ENCODE results near the gene PAQR6.

The PAQR6 gene

GRCh38 chr1:156214024-156214748 is 33.7 kb downstream of the PAQR6 start:
- TF ChIP-seq CTCF (conservative IDR thresholded peaks at IDR 0.05; ENCODE audit: low read depth, low read length), result no peak
- DNase-seq (ENCODE audit: low read depth), result no peak
- H3K4me3 ChIP-seq (ENCODE audit: low read length), result peak overlapping the region; percentile 91

- DNase-seq (ENCODE audit: low read depth), result no peak
Observed at GRCh38 chr1:156213644-156213966, 34.3 kb downstream of the PAQR6 start.

GRCh38 chr1:156212833-156213643 is 34.8 kb downstream of the PAQR6 start, which contains the start of gene PMF1:
PMF1 (plus strand) TSS chr1:156213007; CDS start chr1:156213016, 9 bp downstream.
- DNase-seq (ENCODE audit: low read depth), result peak; percentile 87
- no peak for TF ChIP-seq CTCF (conservative IDR thresholded peaks at IDR 0.05; ENCODE audit: low read depth, low read length)
- H3K4me3 ChIP-seq (ENCODE audit: low read length), result peak within 1 kb of the TSS; percentile 91

More at GRCh38 chr1:156213644-156213966, 34.3 kb downstream of the PAQR6 start:
- peak overlapping the region; percentile 91 for H3K4me3 ChIP-seq (ENCODE audit: low read length)
- no peak for TF ChIP-seq CTCF (conservative IDR thresholded peaks at IDR 0.05; ENCODE audit: low read depth, low read length)

DNA sequence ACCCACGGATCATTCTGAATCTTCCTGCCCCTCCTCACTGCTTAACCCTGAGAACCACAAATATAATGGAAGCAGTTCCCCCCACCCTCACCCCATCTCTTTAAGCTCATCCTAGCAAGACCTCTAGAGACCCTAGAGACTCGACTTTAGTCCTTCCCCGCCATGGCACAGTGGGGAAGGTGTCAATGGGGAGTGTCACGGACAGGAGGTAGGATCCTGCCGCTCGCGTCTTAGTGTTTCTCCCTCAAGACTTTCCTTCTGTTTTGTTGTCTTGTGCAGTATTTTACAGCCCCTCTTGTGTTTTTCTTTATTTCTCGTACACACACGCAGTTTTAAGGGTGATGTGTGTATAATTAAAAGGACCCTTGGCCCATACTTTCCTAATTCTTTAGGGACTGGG is 35.7 kb downstream of the PAQR6 start:
- peak overlapping the region; percentile 91 for H3K4me3 ChIP-seq (ENCODE audit: low read length)
- no peak for TF ChIP-seq CTCF (conservative IDR thresholded peaks at IDR 0.05; ENCODE audit: low read depth, low read length)

GRCh38 chr1:156211243-156211642 is 36.6 kb downstream of the PAQR6 start:
- DNase-seq (ENCODE audit: low read depth), result no peak
- TF ChIP-seq CTCF (conservative IDR thresholded peaks at IDR 0.05; ENCODE audit: low read depth, low read length), result no peak

More for the DNA sequence above, 35.7 kb downstream of the PAQR6 start:
- no peak for DNase-seq (ENCODE audit: low read depth)

DNA sequence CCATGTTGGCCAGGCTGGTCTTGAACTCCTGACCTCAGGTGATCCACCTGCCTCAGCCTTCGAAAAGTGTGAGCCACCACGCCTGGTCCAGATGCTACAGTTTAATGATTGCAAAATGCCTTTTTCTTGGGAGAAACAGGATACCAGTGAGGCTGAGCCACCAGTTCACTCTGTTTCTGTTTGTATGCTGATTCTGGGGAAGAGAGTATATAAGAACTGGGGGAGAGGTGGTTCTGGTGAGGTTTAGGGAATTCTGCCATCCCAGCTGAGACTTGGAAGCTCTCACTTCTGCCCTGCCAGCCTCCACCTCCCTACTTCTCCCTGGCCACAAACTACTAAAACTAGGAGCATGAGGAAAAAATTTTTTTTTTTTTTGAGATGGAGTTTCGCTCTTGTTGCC is 43.2 kb downstream of the PAQR6 start:
- TF ChIP-seq CTCF (conservative IDR thresholded peaks at IDR 0.05; ENCODE audit: low read depth, low read length), result no peak

More at GRCh38 chr1:156211243-156211642, 36.6 kb downstream of the PAQR6 start:
- H3K4me3 ChIP-seq (ENCODE audit: low read length), result no peak overlapping the region

More for the DNA sequence above, 43.2 kb downstream of the PAQR6 start:
- no peak overlapping the region for H3K4me3 ChIP-seq (ENCODE audit: low read length)
- no peak for DNase-seq (ENCODE audit: low read depth)
